H1 (cell line): ENCODE results near the gene GLS2. TPM values are rescaled to one million over a fixed set of nuclear protein-coding genes. Genes with fewer than 3 reads are reported as not detected.

Source experiments
- USF2 ChIP-seq: IDR thresholded peaks from 2 replicates; pipeline ENCODE4 v1.6.1; 2011; ENCODE audit warnings: low read length, improper control_type of control experiment
- polyA plus RNA-seq, 7 experiments: library from polyadenylated mRNA; depleted of rRNA in 3 of 7; stranded (reverse) in 5 of 7; unstranded in 2 of 7; fragments of >200 nt in 5 of 7; fragments of 200-250 nt in 2 of 7; gene quantifications; 1 replicate in 5 of 7; 2 replicates in 1 of 7; 4 replicates in 1 of 7; pipeline versions ENCODE4 v1.2.1 to v1.2.3, GENCODE V29; 2011 to 2013; ENCODE audit warnings: missing spikeins in 2 of 7, mixed read lengths in 2 of 7
- total RNA-seq: library from RNA; stranded (reverse); fragmentation: NEBNext Ultra II Directional; extraction: Animal tissue kit (Norgen Biotek cat#: 25700); gene quantifications from 2 replicates; pipeline ENCODE4 v1.2.1, GENCODE V29; 2021

Gene GLS2
- total and polyA plus RNA-seq, 2 of the 8 experiments (the other 6 are each of a cell fraction or from before 2014, with no cell fraction given): 14.5 to 20.1 TPM

- no peak for TF ChIP-seq USF2
- TF ChIP-seq, all 59 proteins: peak for 0
These were observed 8.3 kb downstream of the GLS2 start (continued) for GRCh38 chr12:56479625-56480024.
